ENCODE results near the gene PCDHGC4.

DNA sequence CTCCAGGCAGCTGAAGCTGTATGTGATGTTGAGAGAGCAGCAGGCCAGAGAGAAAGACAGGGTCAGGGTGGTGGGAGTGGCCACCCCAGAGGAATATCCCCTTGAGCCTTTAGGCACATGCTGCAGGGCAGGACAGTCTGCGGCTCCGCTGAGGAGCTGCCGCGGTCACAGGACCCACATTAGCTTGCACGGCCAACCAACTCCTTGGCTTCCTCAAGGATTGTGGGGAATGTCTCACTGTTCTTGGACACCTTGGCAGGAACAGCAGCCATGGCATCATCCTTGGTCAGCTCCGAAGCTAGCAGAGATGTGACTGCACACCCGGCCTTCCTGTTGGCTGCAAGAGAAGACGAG, 31.8 kb downstream of the PCDHGC4 start:
- TF ChIP-seq, protein P1, sequence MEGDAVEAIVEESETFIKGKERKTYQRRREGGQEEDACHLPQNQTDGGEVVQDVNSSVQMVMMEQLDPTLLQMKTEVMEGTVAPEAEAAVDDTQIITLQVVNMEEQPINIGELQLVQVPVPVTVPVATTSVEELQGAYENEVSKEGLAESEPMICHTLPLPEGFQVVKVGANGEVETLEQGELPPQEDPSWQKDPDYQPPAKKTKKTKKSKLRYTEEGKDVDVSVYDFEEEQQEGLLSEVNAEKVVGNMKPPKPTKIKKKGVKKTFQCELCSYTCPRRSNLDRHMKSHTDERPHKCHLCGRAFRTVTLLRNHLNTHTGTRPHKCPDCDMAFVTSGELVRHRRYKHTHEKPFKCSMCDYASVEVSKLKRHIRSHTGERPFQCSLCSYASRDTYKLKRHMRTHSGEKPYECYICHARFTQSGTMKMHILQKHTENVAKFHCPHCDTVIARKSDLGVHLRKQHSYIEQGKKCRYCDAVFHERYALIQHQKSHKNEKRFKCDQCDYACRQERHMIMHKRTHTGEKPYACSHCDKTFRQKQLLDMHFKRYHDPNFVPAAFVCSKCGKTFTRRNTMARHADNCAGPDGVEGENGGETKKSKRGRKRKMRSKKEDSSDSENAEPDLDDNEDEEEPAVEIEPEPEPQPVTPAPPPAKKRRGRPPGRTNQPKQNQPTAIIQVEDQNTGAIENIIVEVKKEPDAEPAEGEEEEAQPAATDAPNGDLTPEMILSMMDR (IDR thresholded peaks at IDR 0.05) = no peak
- no peak for TF ChIP-seq POLR2AphosphoS5 (IDR thresholded peaks at IDR 0.05)
- no peak for TF ChIP-seq POLR2A (IDR thresholded peaks at IDR 0.05)
